Activated naive CD8-positive, alpha-beta T cell treated with anti-CD3 and anti-CD28 coated beads for 36 hours (primary cell): Measurements from ENCODE around the gene MACF1. TPM values are rescaled to one million over a fixed set of nuclear protein-coding genes. Genes with fewer than 3 reads are reported as not detected.
A peak's percentile ranks its signal among the peaks of the same experiment; 100 is the strongest.
"Not testable (repeated sequence)": the region's sequence is repeated elsewhere in the genome, so short reads cannot be mapped to it uniquely, and the experiment has no call there.

ENCODE experiments used
- DNase-seq: peaks from one replicate; pipeline ENCODE4 v3.0.0; 2021
- H3K27ac Mint-ChIP-seq: one replicate; pipeline ENCODE4 v1.8.0; 2022; ENCODE audit warnings: mild to moderate bottlenecking, moderate library complexity, mixed read lengths
- H3K27me3 Mint-ChIP-seq: one replicate; pipeline ENCODE4 v1.8.0; 2022; ENCODE audit warnings: mild to moderate bottlenecking, mixed read lengths
- H3K36me3 Mint-ChIP-seq: one replicate; pipeline ENCODE4 v1.8.0; 2021; ENCODE audit warnings: mild to moderate bottlenecking, mixed read lengths
- H3K4me1 Mint-ChIP-seq: one replicate; pipeline ENCODE4 v1.8.0; 2021; ENCODE audit warnings: mixed read lengths
- H3K4me3 Mint-ChIP-seq: one replicate; pipeline ENCODE4 v1.8.0; 2022; ENCODE audit warnings: mild to moderate bottlenecking, moderate library complexity, mixed read lengths
- H3K9me3 Mint-ChIP-seq: one replicate; pipeline ENCODE4 v1.8.0; 2022; ENCODE audit warnings: mixed read lengths
- total RNA-seq, 2 experiments: library from RNA; stranded (reverse); gene quantifications; one replicate each; pipeline ENCODE4 v1.2.3, GENCODE V29; 2021

Gene MACF1
- total RNA-seq, 2 experiments from 2014 or later, result 114 to 130 TPM

GRCh38 chr1:39450041-39450440 is 245.5 kb downstream of the MACF1 start:
- H3K4me1 Mint-ChIP-seq, H3K4me3 Mint-ChIP-seq, H3K27me3 Mint-ChIP-seq, DNase-seq, H3K27ac Mint-ChIP-seq, H3K9me3 Mint-ChIP-seq: not testable (repeated sequence)
- H3K36me3 Mint-ChIP-seq, result peaks cover 29% of the 10 kb centered on the region

DNA sequence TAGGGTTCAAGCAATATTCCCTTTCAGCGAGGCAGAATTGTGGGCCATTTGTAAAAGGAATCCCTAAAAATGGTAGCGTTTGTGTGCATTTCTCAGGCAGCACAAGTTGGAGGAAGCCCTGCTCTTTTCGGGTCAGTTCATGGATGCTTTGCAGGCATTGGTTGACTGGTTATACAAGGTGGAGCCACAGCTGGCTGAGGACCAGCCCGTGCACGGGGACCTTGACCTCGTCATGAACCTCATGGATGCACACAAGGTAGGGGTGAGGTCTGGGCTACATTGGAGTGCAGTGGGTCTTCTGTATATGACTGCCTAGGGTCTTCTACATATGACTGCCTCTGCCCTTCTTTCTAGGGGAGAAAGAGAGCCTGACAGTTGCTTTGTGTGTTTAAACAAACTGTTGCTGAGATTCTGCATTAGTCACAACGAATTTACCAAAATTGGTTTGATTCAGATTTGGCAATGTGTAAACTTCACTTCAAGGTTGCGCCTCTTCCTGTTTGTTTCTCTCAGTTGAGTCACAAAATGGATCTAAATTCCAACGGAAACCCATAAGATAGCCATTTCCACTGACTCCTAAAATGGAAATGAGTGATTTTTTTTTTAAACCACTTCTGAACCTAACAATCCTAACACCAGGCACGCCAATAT is 246.6 kb downstream of the MACF1 start:
- no peak overlapping the region for H3K27ac Mint-ChIP-seq
- no peak for DNase-seq
- H3K4me1 Mint-ChIP-seq, result peaks cover 3% of the 10 kb centered on the region
- no peaks in the 10 kb centered on the region for H3K9me3 Mint-ChIP-seq
- no peak overlapping the region for H3K4me3 Mint-ChIP-seq
- H3K36me3 Mint-ChIP-seq, result peaks cover 28% of the 10 kb centered on the region
- no peaks in the 10 kb centered on the region for H3K27me3 Mint-ChIP-seq

DNA sequence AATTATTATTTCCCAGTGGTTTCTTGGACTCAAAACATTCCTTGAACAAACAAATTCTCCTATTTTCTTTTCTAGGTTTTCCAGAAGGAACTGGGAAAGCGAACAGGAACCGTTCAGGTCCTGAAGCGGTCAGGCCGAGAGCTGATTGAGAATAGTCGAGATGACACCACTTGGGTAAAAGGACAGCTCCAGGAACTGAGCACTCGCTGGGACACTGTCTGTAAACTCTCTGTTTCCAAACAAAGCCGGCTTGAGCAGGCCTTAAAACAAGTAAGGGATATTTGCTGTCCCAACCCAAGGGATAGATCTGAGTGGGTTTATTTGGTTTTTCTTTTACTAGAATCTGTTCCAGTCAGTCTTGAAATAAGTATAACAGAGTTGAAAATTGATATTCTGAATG is 247.6 kb downstream of the MACF1 start:
- no peak for DNase-seq
- no peaks in the 10 kb centered on the region for H3K27me3 Mint-ChIP-seq
- H3K9me3 Mint-ChIP-seq, result no peaks in the 10 kb centered on the region
- no peak overlapping the region for H3K4me3 Mint-ChIP-seq
- peaks cover 3% of the 10 kb centered on the region for H3K4me1 Mint-ChIP-seq
- no peak overlapping the region for H3K27ac Mint-ChIP-seq
- H3K36me3 Mint-ChIP-seq, result peaks cover 27% of the 10 kb centered on the region

DNA sequence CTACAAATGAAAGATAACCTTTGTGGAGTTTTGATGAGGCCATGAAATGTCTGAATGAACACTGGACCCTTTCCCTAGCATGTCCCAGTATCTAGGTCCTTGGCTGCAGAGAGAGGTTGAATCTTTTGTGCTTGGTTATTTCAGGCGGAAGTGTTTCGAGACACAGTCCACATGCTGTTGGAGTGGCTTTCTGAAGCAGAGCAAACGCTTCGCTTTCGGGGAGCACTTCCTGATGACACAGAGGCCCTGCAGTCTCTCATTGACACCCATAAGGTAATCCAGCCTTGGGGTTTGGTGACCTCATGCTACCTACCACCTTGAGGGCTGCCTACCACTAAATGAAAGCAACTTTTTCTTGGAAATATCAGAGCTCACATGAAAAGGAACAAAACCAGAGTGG is 248.0 kb downstream of the MACF1 start:
- H3K4me3 Mint-ChIP-seq, result no peak overlapping the region
- peak overlapping the region; percentile 54 for H3K27ac Mint-ChIP-seq
- peaks cover 23% of the 10 kb centered on the region for H3K36me3 Mint-ChIP-seq
- H3K27me3 Mint-ChIP-seq, result no peaks in the 10 kb centered on the region
- peaks cover 3% of the 10 kb centered on the region for H3K4me1 Mint-ChIP-seq
- peak; percentile 2 for DNase-seq
- no peaks in the 10 kb centered on the region for H3K9me3 Mint-ChIP-seq

DNA sequence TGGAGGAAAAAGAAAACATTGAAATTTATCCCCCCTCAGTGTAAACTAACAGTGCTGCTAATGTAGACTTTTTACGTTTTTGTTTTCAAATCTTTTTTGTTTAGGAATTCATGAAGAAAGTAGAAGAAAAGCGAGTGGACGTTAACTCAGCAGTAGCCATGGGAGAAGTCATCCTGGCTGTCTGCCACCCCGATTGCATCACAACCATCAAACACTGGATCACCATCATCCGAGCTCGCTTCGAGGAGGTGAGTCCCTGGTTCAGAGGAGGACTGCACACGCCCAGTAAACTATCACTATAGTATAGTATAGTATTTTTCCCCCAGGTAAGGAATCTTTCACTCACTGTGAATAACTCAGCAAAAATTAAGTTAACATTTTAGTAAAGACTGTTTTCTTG is 249.1 kb downstream of the MACF1 start:
- Mint-ChIP-seq H3K9me3 (no peaks in the 10 kb centered on the region), H3K27ac (peak overlapping the region; percentile 8), H3K27me3 (no peaks in the 10 kb centered on the region), H3K36me3 (peaks cover 19% of the 10 kb centered on the region), H3K4me3 (no peak overlapping the region), H3K4me1 (peaks cover 3% of the 10 kb centered on the region)
- no peak for DNase-seq

- Mint-ChIP-seq H3K9me3 (no peaks in the 10 kb centered on the region), H3K4me1 (no peaks in the 10 kb centered on the region), H3K4me3 (no peak overlapping the region), H3K27me3 (no peaks in the 10 kb centered on the region), H3K36me3 (peaks cover 15% of the 10 kb centered on the region), H3K27ac (no peak overlapping the region)
- no peak for DNase-seq
These were observed 254.5 kb downstream of the MACF1 start for GRCh38 chr1:39458991-39459390.

DNA sequence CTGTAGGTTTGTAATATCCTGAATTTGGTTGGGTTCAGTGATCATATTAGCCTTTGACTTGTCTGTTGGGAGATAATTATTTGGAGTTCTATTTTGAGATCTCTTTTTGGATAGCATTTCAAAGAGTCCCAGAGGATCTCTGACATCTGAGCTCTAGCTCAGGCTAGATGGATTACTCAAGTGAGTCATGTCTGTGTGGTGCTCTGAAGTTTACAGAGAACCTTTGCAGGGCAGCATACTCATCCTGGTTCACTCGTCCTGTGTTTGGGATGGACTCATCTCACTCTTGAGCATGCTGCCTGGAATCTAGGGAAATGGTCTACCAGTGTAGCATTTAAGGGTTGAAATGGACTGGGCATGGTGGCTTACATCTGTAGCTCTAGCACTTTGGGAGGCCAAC is 257.6 kb downstream of the MACF1 start:
- Mint-ChIP-seq H3K4me1 (peaks cover 13% of the 10 kb centered on the region), H3K27ac (peak overlapping the region; percentile 54), H3K4me3 (no peak overlapping the region), H3K9me3 (no peaks in the 10 kb centered on the region), H3K36me3 (peaks cover 19% of the 10 kb centered on the region), H3K27me3 (no peaks in the 10 kb centered on the region)
- DNase-seq, result no peak

DNA sequence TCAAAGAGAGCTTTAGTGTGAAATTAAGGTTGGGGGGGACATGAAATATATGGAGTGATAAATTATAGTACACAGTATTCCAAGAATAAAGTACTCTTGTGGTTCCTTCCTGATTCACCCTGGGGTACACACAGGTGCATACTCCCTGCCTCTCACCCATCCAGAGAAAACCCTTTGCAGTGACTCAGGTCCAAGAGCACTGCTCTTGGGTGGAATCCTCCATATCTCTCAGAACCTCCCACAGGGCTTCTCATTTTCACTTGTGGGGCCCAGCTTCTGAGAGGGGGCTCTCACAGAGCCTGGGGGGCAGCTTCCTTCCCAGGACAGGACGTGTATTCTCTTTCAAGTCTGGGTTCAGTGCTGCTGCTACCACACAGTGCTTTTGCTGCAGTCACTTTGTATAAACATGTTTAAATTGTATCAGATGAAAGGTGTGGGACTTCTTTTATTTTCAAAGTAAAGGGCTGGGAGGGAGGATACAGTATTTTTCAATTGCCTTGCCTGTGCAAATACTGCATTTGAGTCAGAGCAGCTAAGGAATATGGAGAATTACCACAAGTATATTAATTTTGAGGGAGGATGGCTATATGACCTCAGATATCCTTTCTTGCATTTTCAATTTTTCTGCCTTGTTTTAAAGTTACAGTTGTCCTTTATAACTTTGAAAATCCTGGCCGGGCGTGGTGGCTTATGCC is 262.1 kb downstream of the MACF1 start:
- peak overlapping the region; percentile 67 for H3K27ac Mint-ChIP-seq
- H3K27me3 Mint-ChIP-seq, result no peaks in the 10 kb centered on the region
- peaks cover 14% of the 10 kb centered on the region for H3K36me3 Mint-ChIP-seq
- no peak overlapping the region for H3K4me3 Mint-ChIP-seq
- H3K9me3 Mint-ChIP-seq, result no peaks in the 10 kb centered on the region
- peaks cover 13% of the 10 kb centered on the region for H3K4me1 Mint-ChIP-seq
- DNase-seq, result no peak

DNA sequence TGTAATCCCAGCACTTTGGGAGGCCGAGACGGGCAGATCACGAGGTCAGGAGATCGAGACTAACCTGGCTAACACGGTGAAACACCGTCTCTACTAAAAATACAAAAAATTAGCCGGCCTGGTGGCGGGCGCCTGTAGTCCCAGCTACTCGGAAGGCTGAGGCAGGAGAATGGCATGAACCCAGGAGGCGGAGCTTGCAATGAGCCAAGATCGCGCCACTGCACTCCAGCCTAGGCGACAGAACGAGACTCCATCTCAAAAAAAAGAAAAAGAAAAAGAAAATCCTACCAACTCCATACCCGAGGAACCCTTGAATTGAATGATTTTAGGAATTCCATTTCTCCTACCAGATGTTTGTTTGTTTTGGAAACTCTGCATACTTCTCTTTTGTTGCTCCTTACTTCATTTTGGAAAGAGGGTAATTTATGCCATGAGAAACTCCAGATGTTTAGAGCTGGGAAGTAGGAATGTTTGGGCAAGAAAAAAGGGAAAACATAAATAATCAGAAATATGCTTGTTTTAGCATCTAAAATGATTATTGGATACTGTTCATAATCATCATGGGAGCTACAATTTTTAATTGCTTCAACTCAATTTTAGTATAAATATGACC is 262.7 kb downstream of the MACF1 start:
- not testable (repeated sequence) for H3K27me3 Mint-ChIP-seq, H3K9me3 Mint-ChIP-seq, H3K36me3 Mint-ChIP-seq, DNase-seq, H3K27ac Mint-ChIP-seq, H3K4me3 Mint-ChIP-seq
- H3K4me1 Mint-ChIP-seq, result peaks cover 13% of the 10 kb centered on the region

DNA sequence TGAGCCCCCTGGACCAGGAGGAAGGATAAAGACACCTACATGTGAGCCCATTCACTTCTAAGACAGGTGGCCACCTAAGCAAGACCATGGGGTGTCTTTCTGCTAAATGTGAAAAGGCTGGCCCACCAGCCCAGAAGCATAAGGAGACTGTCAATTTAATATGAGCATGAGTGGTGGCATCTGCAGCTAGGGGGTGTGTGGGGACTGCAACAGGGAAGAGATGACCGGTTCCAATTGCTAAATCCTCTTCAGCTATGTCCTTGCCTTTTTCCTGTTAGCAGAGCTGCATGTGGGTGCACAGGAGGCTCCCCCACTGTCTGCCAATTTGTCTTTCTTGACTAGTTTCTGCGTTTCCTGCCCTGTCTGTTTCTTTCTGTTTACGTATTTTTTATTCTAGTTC is 264.7 kb downstream of the MACF1 start:
- peaks cover 8% of the 10 kb centered on the region for H3K36me3 Mint-ChIP-seq
- no peak overlapping the region for H3K4me3 Mint-ChIP-seq
- DNase-seq, result no peak
- H3K27me3 Mint-ChIP-seq, result no peaks in the 10 kb centered on the region
- no peaks in the 10 kb centered on the region for H3K9me3 Mint-ChIP-seq
- peaks cover 13% of the 10 kb centered on the region for H3K4me1 Mint-ChIP-seq
- no peak overlapping the region for H3K27ac Mint-ChIP-seq

DNA sequence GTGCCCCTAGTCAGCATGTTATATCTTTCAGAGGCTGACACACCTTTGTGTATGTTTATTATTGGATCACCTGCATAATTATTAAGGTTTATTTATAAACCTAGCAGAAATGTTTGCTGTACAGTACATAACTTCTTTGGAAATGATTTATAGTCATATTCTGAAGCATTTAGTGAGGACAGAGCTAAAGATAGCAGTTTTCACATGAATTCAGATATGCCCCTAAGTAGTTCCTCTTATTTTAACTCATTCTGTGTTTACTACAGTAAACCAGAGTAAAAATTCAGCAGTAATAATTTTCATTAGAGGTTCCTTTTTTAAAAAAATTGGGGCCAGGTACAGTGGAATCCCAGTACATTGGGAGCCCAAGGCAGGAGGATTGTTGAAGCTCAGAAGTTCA is 265.5 kb downstream of the MACF1 start:
- Mint-ChIP-seq H3K27ac (no peak overlapping the region), H3K9me3 (no peaks in the 10 kb centered on the region), H3K27me3 (no peaks in the 10 kb centered on the region), H3K36me3 (peaks cover 6% of the 10 kb centered on the region), H3K4me1 (peaks cover 13% of the 10 kb centered on the region), H3K4me3 (no peak overlapping the region)
- DNase-seq, result no peak

GRCh38 chr1:39472826-39473225 is 268.3 kb downstream of the MACF1 start:
- Mint-ChIP-seq H3K4me3 (no peak overlapping the region), H3K27me3 (no peaks in the 10 kb centered on the region), H3K4me1 (no peaks in the 10 kb centered on the region), H3K36me3 (peaks cover 4% of the 10 kb centered on the region), H3K9me3 (no peaks in the 10 kb centered on the region), H3K27ac (no peak overlapping the region)
- DNase-seq, result no peak

- H3K27ac Mint-ChIP-seq, result no peak overlapping the region
- DNase-seq, result no peak
- H3K4me3 Mint-ChIP-seq, result no peak overlapping the region
- H3K4me1 Mint-ChIP-seq, result no peaks in the 10 kb centered on the region
- H3K36me3 Mint-ChIP-seq, result peaks cover 4% of the 10 kb centered on the region
- H3K9me3 Mint-ChIP-seq, result no peaks in the 10 kb centered on the region
- no peaks in the 10 kb centered on the region for H3K27me3 Mint-ChIP-seq
These were observed 268.8 kb downstream of the MACF1 start for GRCh38 chr1:39473324-39473723.

GRCh38 chr1:39474810-39475209 is 270.3 kb downstream of the MACF1 start:
- Mint-ChIP-seq H3K4me1 (no peaks in the 10 kb centered on the region), H3K4me3 (no peak overlapping the region), H3K36me3 (peaks cover 3% of the 10 kb centered on the region), H3K27me3 (no peaks in the 10 kb centered on the region), H3K9me3 (no peaks in the 10 kb centered on the region), H3K27ac (no peak overlapping the region)
- no peak for DNase-seq

DNA sequence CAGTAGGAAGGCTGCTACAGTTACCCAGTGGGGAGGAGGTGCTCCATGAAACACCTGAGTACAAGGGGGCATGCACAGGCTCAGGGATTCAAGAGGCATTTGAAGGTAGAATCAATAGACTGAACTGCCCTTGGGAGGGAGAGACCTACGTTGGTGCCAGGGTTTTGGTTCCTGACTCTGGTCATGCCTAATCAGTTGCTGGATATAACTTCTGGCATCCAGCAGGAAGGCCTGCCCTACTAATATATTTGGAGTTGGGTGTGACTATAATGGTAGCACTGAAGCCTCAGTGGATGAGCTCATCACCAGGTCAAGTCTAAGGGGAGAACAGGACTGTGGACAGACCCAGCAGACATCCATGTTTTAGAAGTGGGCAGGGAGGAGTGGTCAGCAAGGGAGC is 271.1 kb downstream of the MACF1 start:
- H3K4me3 Mint-ChIP-seq, H3K4me1 Mint-ChIP-seq, H3K27me3 Mint-ChIP-seq, H3K9me3 Mint-ChIP-seq, H3K36me3 Mint-ChIP-seq, DNase-seq: not testable (repeated sequence)
- H3K27ac Mint-ChIP-seq, result peak overlapping the region; percentile 2
